ENCODE data around the gene APP.

The APP gene

GRCh38 chr21:25879203-25879602 lies 291.4 kb downstream of the APP start:
- no peak for TF ChIP-seq CTCF (conservative IDR thresholded peaks at IDR 0.05; ENCODE audit: low read depth)
- no peak overlapping the region for H3K27ac ChIP-seq
- ChIA-PET CTCF (no interaction called here), POLR2A (ENCODE audit: low non-redundant PET) (no interaction called here)
- DNase-seq (ENCODE audit: low spot score), result no peak

DNA sequence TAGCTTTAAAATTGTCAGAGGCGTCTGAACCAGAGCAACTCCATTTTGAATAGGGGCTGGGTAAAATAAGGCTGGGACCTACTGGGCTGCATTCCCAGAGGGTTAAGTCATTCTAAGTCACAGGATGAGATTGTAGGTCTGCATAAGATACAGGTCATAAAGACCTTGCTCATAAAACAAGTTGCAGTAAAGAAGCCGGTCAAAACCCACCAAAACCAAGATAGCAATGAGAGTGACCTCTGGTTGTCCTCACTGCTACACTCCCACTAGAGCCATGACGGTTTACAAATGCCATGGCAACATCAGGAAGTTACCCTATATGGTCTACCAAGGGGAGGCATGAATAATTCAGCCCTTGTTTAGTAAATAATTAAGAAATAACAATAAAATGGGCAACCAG lies 292.2 kb downstream of the APP start:
- ChIA-PET POLR2A (ENCODE audit: low non-redundant PET) (no interaction called here), CTCF (interaction anchor here (0.6 kb wide), 2 partner anchors 517 to 852 kb away, joined by 3 read pairs; no protein-coding TSS in a partner anchor)

DNA sequence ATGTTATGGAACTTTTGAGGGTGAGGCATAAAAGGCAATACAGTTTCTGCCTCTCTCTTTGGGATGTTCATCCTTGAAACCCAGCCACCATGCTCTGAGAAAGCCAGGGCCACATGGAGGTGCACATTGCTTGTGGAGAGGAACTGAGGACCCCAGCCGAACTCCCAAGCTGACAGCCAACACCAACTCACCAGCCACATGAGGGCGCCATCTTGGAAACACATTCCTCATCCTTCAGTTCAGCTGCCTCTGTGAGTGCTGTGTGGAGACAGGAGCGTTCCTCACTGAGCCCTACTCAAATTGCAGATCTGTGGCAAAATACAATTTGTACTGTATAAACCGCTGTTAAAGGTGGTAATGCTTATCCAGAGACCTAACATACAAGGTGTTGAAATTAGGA lies 298.3 kb downstream of the APP start:
- ChIA-PET POLR2A (ENCODE audit: low non-redundant PET) (no interaction called here), CTCF (interaction anchor here (0.6 to 0.7 kb wide), 2 partner anchors 161 to 193 kb away, joined by 3 read pairs; no protein-coding TSS in a partner anchor)
- no peak for TF ChIP-seq CTCF (conservative IDR thresholded peaks at IDR 0.05; ENCODE audit: low read depth)
- no peak overlapping the region for H3K27ac ChIP-seq
- DNase-seq (ENCODE audit: low spot score), result no peak

More for the DNA sequence above, 292.2 kb downstream of the APP start:
- no peak for TF ChIP-seq CTCF (conservative IDR thresholded peaks at IDR 0.05; ENCODE audit: low read depth)
- DNase-seq (ENCODE audit: low spot score), result no peak
- H3K27ac ChIP-seq, result no peak overlapping the region

DNA sequence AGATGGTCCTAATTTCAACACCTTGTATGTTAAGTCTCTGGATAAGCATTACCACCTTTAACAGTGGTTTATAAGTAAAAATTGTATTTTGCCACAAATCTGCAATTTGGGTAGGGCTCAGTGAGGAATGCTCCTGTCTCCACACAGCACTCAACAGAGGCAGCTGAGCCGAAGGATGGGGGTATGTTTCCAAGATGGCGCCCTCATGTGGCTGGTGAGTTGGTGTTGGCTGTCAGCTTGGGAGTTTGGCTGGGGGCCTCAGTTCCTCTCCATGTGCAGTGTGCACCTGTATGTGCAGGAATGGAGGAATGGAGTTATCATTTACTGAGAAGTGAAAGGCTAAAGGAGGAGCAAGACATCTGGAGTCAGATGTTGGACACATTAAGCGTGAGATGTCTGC lies 299.0 kb downstream of the APP start:
- ChIA-PET POLR2A (ENCODE audit: low non-redundant PET) (no interaction called here), CTCF (interaction anchor here (0.5 to 0.7 kb wide), 2 partner anchors 162 to 831 kb away, joined by 3 read pairs; no protein-coding TSS in a partner anchor)
- DNase-seq (ENCODE audit: low spot score), result no peak
- H3K27ac ChIP-seq, result no peak overlapping the region
- TF ChIP-seq CTCF (conservative IDR thresholded peaks at IDR 0.05; ENCODE audit: low read depth), result no peak

- no peak for DNase-seq (ENCODE audit: low spot score)
- H3K27ac ChIP-seq, result no peak overlapping the region
- ChIA-PET CTCF (no interaction called here), POLR2A (ENCODE audit: low non-redundant PET) (no interaction called here)
- TF ChIP-seq CTCF (conservative IDR thresholded peaks at IDR 0.05; ENCODE audit: low read depth), result no peak
These were observed 300.5 kb downstream of the APP start for GRCh38 chr21:25870084-25870483.

DNA sequence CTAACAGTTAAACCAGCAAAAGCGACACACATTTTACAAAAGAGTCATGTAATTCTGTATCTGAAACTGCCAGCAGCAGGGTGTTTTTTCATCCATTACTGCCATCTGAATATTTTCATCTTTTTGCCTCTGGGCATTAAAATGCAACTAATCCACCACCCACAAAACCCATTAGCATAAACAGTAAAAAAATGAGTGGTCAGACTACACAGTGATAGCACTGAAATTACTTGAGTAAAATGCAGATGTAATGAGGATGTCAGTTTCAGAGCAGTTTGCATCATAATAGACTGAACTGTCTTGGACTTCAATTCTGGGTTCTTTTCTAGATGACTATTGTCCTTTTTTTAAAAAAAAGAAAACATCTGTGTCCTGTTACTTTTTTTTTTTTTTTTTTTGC lies 303.5 kb downstream of the APP start:
- ChIA-PET POLR2A (ENCODE audit: low non-redundant PET) (no interaction called here), CTCF (no interaction called here)
- no peak overlapping the region for H3K27ac ChIP-seq
- no peak for DNase-seq (ENCODE audit: low spot score)
- TF ChIP-seq CTCF (conservative IDR thresholded peaks at IDR 0.05; ENCODE audit: low read depth), result no peak

DNA sequence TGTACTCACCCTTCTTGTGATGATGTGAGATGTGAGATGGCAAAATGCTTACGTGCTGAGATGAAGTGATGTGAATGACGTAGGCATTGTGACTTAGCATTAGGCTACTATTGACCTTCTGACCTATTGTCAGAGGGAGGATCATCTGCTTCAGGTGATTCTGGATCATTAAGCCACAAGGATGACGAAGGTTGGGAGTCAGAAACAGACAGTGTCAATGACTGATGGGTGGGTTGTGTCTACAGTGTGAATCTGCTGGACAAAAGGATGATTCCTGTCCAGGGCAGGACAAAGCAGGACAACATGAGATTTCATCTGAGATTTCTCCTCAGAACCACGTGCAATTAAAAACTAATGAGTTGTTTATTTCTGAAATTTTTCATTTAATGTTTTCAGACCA lies 306.8 kb downstream of the APP start:
- TF ChIP-seq CTCF (conservative IDR thresholded peaks at IDR 0.05; ENCODE audit: low read depth), result no peak
- ChIA-PET CTCF (no interaction called here), POLR2A (ENCODE audit: low non-redundant PET) (no interaction called here)
- no peak overlapping the region for H3K27ac ChIP-seq
- no peak for DNase-seq (ENCODE audit: low spot score)
